SK-N-MC (cell line): ENCODE results near the gene SZRD1.

ENCODE experiments used
- EZH2 ChIP-seq: fragments of 200-600 bp; sonication (generic); IDR thresholded peaks from one replicate; pipeline ENCODE4 v1.6.1; 2017; ENCODE audit warnings: antibody characterized with exemption
- FOXP2 ChIP-seq: optimal IDR thresholded peaks from 2 replicates; pipeline ENCODE3; 2011; ENCODE audit warnings: mild to moderate bottlenecking, moderate library complexity; ENCODE audit not compliant: insufficient read depth; ENCODE audit errors: extremely low read length, control extremely low read depth
- POLR2AphosphoS5 ChIP-seq: IDR thresholded peaks from 2 replicates; pipeline ENCODE4 v1.6.1; 2012; ENCODE audit warnings: mild to moderate bottlenecking, low read depth, low read length, borderline replicate concordance

DNA sequence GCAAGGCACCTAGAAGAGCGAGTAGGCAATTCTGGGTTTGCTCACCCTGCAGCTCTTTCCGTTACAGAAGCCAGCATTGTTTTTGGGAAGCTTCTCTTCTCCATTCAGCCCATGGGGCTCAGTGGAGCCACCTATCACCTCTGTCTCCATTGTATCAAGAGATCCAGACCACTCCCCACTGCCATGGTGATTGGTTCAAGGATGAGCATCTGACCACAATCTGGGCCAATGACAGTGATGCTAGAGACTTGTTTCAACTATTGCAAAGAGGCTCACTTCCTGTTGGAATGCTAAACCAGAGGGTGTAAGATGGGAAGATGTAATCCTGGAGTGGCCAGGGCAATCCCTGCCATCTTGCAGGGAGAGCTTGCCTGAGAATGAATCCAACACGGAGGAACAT lies 63.6 kb downstream of the SZRD1 start:
- no peak for TF ChIP-seq POLR2AphosphoS5
- TF ChIP-seq EZH2, result no peak
- TF ChIP-seq FOXP2, result no peak
